ENCODE results near the gene ARMC2. TPM values are rescaled to one million over a fixed set of nuclear protein-coding genes. Genes with fewer than 3 reads are reported as not detected.

ARMC2 gene
- total and polyA plus RNA-seq, 7 donors = 0.56 to 3.7 (median 2.0) TPM

GRCh38 chr6:108873971-108874370, 25.7 kb downstream of the ARMC2 start:
- H3K27me3 ChIP-seq (ENCODE audit: insufficient read depth in 3 of 3, low read length in 2 of 3) = no peaks in the 10 kb centered on the region
- no peak overlapping the region for H3K4me3 ChIP-seq
- H3K4me1 ChIP-seq = peaks cover 6% of the 10 kb centered on the region
- intact Hi-C loops (cut with DNase I) = no loop called here
- TF ChIP-seq CTCF (IDR thresholded peaks at IDR 0.05) = no peak
- DNase-seq (no peak), ATAC-seq (no peak)
- WGBS, 3 donors = 87 to 94% (median 90%) methylated on average over 6 of the region's 6 CpGs
- no peak overlapping the region for H3K27ac ChIP-seq
- H3K36me3 ChIP-seq (ENCODE audit: insufficient read depth in 1 of 2, low read depth in 1 of 2) = peaks cover 0 to 2% of the 10 kb centered on the region in 2 donors
- H3K9me3 ChIP-seq = no peaks in the 10 kb centered on the region

- intact Hi-C loops (cut with DNase I) = no loop called here
- DNase-seq (peak in 1 of 2 donors; percentile 31), ATAC-seq (no peak)
- 86 to 92% (median 91%) methylated on average over 5 of the region's 5 CpGs for WGBS, 3 donors
- Histone ChIP-seq H3K4me3 (no peak overlapping the region), H3K36me3 (ENCODE audit: insufficient read depth in 1 of 2, low read depth in 1 of 2) (no peaks in the 10 kb centered on the region), H3K4me1 (peaks cover 6% of the 10 kb centered on the region), H3K9me3 (no peaks in the 10 kb centered on the region), H3K27ac (peak overlapping the region; percentile 54), H3K27me3 (ENCODE audit: insufficient read depth in 3 of 3, low read length in 2 of 3) (no peaks in the 10 kb centered on the region)
- no peak for TF ChIP-seq CTCF (IDR thresholded peaks at IDR 0.05)
These were observed 26.4 kb downstream of the ARMC2 start for GRCh38 chr6:108874470-108875160.

GRCh38 chr6:108875161-108875555, 26.9 kb downstream of the ARMC2 start:
- peaks cover 6% of the 10 kb centered on the region for H3K4me1 ChIP-seq
- H3K4me3 ChIP-seq = no peak overlapping the region
- H3K27ac ChIP-seq = peak overlapping the region; percentile 54
- ATAC-seq (no peak), DNase-seq (no peak)
- no peaks in the 10 kb centered on the region for H3K36me3 ChIP-seq (ENCODE audit: insufficient read depth in 1 of 2, low read depth in 1 of 2)
- intact Hi-C loops (cut with DNase I) = no loop called here
- no peaks in the 10 kb centered on the region for H3K9me3 ChIP-seq
- TF ChIP-seq CTCF (IDR thresholded peaks at IDR 0.05) = no peak
- H3K27me3 ChIP-seq (ENCODE audit: insufficient read depth in 3 of 3, low read length in 2 of 3) = no peaks in the 10 kb centered on the region

- no peaks in the 10 kb centered on the region for H3K36me3 ChIP-seq (ENCODE audit: insufficient read depth in 1 of 2, low read depth in 1 of 2)
- H3K27me3 ChIP-seq (ENCODE audit: insufficient read depth in 3 of 3, low read length in 2 of 3) = no peaks in the 10 kb centered on the region
- peak overlapping the region; percentile 65 for H3K27ac ChIP-seq
- DNase-seq = peak; percentile 82 to 84
- peak; percentile 76 to 91 (median 86) for ATAC-seq
- WGBS, 3 donors = 11 to 27% (median 15%) methylated on average over 7 of the region's 7 CpGs
- H3K4me3 ChIP-seq = no peak overlapping the region
- no peak for TF ChIP-seq CTCF (IDR thresholded peaks at IDR 0.05)
- no peaks in the 10 kb centered on the region for H3K9me3 ChIP-seq
- intact Hi-C loops (cut with DNase I) = no loop called here
- H3K4me1 ChIP-seq = peaks cover 6% of the 10 kb centered on the region
These were observed 29.0 kb downstream of the ARMC2 start for GRCh38 chr6:108877046-108877751.
